Esophagus muscularis mucosa (tissue), 4 donors: Measurements from ENCODE around the gene PARD6B.
"Not testable (repeated sequence)": the region's sequence is repeated elsewhere in the genome, so short reads cannot be mapped to it uniquely, and the experiment has no call there.

ENCODE experiments used
- EP300 ChIP-seq: sonication (generic); formaldehyde crosslinking; IDR thresholded peaks from one replicate; pipeline ENCODE4 v1.6.1; 2017; ENCODE audit warnings: antibody characterized with exemption
- POLR2A ChIP-seq: fragments of 450-650 bp; IDR thresholded peaks from one replicate; pipeline ENCODE4 v1.6.1; 2017; ENCODE audit warnings: antibody characterized with exemption, moderate library complexity, mild to moderate bottlenecking, low read depth
- TF ChIP-seq, protein P1 (sequence below), 3 experiments: fragments of 200-600 bp in 2 of 3; fragments of 450-650 bp in 1 of 3; sonication (generic) in 2 of 3; IDR thresholded peaks; one replicate each; pipeline ENCODE4 v1.5.1; 2017 to 2019; ENCODE audit warnings: antibody characterized with exemption in 3 of 3, mild to moderate bottlenecking in 2 of 3, moderate library complexity in 1 of 3

DNA sequence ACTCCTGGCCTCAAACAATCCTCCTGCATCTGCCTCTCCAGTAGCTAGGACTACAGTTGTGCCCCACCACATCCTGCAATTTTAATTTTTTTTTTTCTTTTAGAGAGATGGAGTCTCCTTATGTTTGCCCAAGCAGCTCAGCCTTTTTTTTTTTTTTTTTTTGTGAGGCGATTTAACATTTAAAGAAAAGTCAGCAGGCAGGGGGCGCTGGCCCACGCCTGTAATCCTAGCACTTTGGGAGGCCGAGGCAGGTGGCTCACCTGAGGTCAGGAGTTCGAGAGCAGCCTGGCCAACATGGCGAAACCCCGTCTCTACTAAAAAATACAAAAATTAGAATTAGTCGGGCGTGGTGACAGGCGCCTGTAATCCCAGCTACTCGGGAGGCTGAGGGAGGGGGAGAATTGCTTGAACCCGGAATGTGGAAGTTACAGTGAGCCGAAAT, 62.2 kb downstream of the PARD6B start:
- not testable (repeated sequence) for TF ChIP-seq EP300, POLR2A
- TF ChIP-seq, protein P1, sequence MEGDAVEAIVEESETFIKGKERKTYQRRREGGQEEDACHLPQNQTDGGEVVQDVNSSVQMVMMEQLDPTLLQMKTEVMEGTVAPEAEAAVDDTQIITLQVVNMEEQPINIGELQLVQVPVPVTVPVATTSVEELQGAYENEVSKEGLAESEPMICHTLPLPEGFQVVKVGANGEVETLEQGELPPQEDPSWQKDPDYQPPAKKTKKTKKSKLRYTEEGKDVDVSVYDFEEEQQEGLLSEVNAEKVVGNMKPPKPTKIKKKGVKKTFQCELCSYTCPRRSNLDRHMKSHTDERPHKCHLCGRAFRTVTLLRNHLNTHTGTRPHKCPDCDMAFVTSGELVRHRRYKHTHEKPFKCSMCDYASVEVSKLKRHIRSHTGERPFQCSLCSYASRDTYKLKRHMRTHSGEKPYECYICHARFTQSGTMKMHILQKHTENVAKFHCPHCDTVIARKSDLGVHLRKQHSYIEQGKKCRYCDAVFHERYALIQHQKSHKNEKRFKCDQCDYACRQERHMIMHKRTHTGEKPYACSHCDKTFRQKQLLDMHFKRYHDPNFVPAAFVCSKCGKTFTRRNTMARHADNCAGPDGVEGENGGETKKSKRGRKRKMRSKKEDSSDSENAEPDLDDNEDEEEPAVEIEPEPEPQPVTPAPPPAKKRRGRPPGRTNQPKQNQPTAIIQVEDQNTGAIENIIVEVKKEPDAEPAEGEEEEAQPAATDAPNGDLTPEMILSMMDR (IDR thresholded peaks at IDR 0.05), result peak; percentile 27 to 34 (median 30)
